Mesenchymal stem cell (in vitro differentiated cells and primary cell): ENCODE results near the gene HBS1L. TPM values are rescaled to one million over a fixed set of nuclear protein-coding genes. Genes with fewer than 3 reads are reported as not detected.

ENCODE experiments used
- DNase-seq: peaks from one replicate; pipeline ENCODE4 v3.0.0-alpha.2; 2013
- H2AFZ ChIP-seq: one replicate; pipeline ENCODE4 v1.6.1; 2013; ENCODE audit warnings: low read depth, mild to moderate bottlenecking, control low read depth, inconsistent platforms, low read length, moderate library complexity
- H2AK5ac ChIP-seq: 2 replicates; pipeline ENCODE4 v1.6.1; 2013; ENCODE audit warnings: low read length, moderate library complexity, mild to moderate bottlenecking, inconsistent platforms; ENCODE audit not compliant: severe bottlenecking
- H2BK120ac ChIP-seq: one replicate; pipeline ENCODE4 v1.6.1; 2013; ENCODE audit warnings: low read depth, mild to moderate bottlenecking, inconsistent platforms, low read length, moderate library complexity
- H2BK12ac ChIP-seq, 2 experiments: one replicate each; pipeline ENCODE4 v1.6.1; 2013; ENCODE audit warnings: inconsistent platforms in 2 of 2, low read length in 2 of 2, mild to moderate bottlenecking in 2 of 2, moderate library complexity in 2 of 2, control low read depth in 1 of 2
- H2BK15ac ChIP-seq: one replicate; pipeline ENCODE4 v1.6.1; 2013; ENCODE audit warnings: mild to moderate bottlenecking, low read depth, inconsistent platforms; ENCODE audit not compliant: poor library complexity, severe bottlenecking
- H2BK5ac ChIP-seq: 2 replicates; pipeline ENCODE4 v1.6.1; 2013; ENCODE audit warnings: low read depth, mild to moderate bottlenecking, low read length, control low read depth, inconsistent platforms; ENCODE audit not compliant: poor library complexity, severe bottlenecking
- H3K14ac ChIP-seq, 2 experiments: one replicate each; pipeline ENCODE4 v1.6.1; 2013; ENCODE audit warnings: inconsistent platforms in 2 of 2, low read length in 2 of 2, control low read depth in 1 of 2, mild to moderate bottlenecking in 1 of 2, moderate library complexity in 1 of 2
- H3K18ac ChIP-seq, 2 experiments: one replicate each; pipeline ENCODE4 v1.6.1; 2013; ENCODE audit warnings: inconsistent platforms in 2 of 2, low read length in 2 of 2, control low read depth in 1 of 2, low read depth in 1 of 2, mild to moderate bottlenecking in 1 of 2
- H3K23ac ChIP-seq, 2 experiments: one replicate each; pipeline ENCODE4 v1.6.1; 2013; ENCODE audit warnings: inconsistent platforms in 2 of 2, low read length in 2 of 2, mild to moderate bottlenecking in 2 of 2, moderate library complexity in 2 of 2, control low read depth in 1 of 2
- H3K27ac ChIP-seq: 2 replicates; pipeline ENCODE4 v1.5.1; 2013; ENCODE audit warnings: mild to moderate bottlenecking, moderate library complexity, low read length, control low read depth, inconsistent platforms; ENCODE audit not compliant: poor library complexity, severe bottlenecking
- H3K27me3 ChIP-seq, 2 experiments: 2 replicates each; pipeline versions ENCODE4 v1.6.1 to v1.7.0; 2013; ENCODE audit warnings: low read length in 2 of 2, mild to moderate bottlenecking in 2 of 2, moderate library complexity in 2 of 2, control low read depth in 1 of 2, inconsistent platforms in 1 of 2; ENCODE audit not compliant: control insufficient read depth in 1 of 2, insufficient read depth in 1 of 2
- H3K36me3 ChIP-seq, 2 experiments: 2 replicates each; pipeline versions ENCODE4 v1.6.1 to v1.7.0; 2013; ENCODE audit warnings: low read length in 2 of 2, control low read depth in 1 of 2, inconsistent platforms in 1 of 2, low read depth in 1 of 2, mild to moderate bottlenecking in 1 of 2; ENCODE audit not compliant: insufficient read depth in 2 of 2, control insufficient read depth in 1 of 2
- H3K4ac ChIP-seq, 2 experiments: one replicate each; pipeline ENCODE4 v1.6.1; 2013; ENCODE audit warnings: inconsistent platforms in 2 of 2, low read length in 2 of 2, mild to moderate bottlenecking in 2 of 2, moderate library complexity in 2 of 2, control low read depth in 1 of 2, low read depth in 1 of 2
- H3K4me1 ChIP-seq: 2 replicates; pipeline ENCODE4 v1.6.1; 2013; ENCODE audit warnings: low read depth, low read length, control low read depth; ENCODE audit not compliant: control insufficient read depth, insufficient read depth
- H3K4me2 ChIP-seq: 2 replicates; pipeline ENCODE4 v1.6.1; 2013; ENCODE audit warnings: low read length, mild to moderate bottlenecking, inconsistent platforms; ENCODE audit not compliant: poor library complexity, severe bottlenecking
- H3K4me3 ChIP-seq, 2 experiments: 2 replicates each; pipeline versions ENCODE4 v1.5.1 to v1.7.0; 2013; ENCODE audit warnings: low read length in 2 of 2, mild to moderate bottlenecking in 2 of 2, control low read depth in 1 of 2, low read depth in 1 of 2; ENCODE audit not compliant: insufficient read depth in 1 of 2
- H3K79me1 ChIP-seq: replicated peaks from 2 replicates; pipeline ENCODE4 v1.6.1; 2013; ENCODE audit warnings: mild to moderate bottlenecking, control low read depth, low read length, inconsistent platforms; ENCODE audit not compliant: poor library complexity, severe bottlenecking
- H3K9ac ChIP-seq: 2 replicates; pipeline ENCODE4 v1.7.0; 2013; ENCODE audit warnings: mild to moderate bottlenecking, low read length, moderate library complexity
- H3K9me3 ChIP-seq: 2 replicates; pipeline ENCODE4 v1.7.0; 2013; ENCODE audit warnings: mild to moderate bottlenecking, low read length; ENCODE audit not compliant: control insufficient read depth
- H4K8ac ChIP-seq: one replicate; pipeline ENCODE4 v1.6.1; 2013; ENCODE audit warnings: inconsistent platforms, mild to moderate bottlenecking, low read length, moderate library complexity
- H4K91ac ChIP-seq: one replicate; pipeline ENCODE4 v1.6.1; 2013; ENCODE audit warnings: mild to moderate bottlenecking, low read length, inconsistent platforms
- WGBS: methylation state at CpG from one replicate; pipeline ENCODE4 v1.1.7; 2013; ENCODE audit warnings: mixed read lengths; 5-methylcytosine and 5-hydroxymethylcytosine counted together
- polyA plus RNA-seq, 2 experiments: library from polyadenylated mRNA; stranded (reverse); fragments of 200-250 nt; gene quantifications; one replicate each; pipeline ENCODE4 v1.2.3, GENCODE V29; 2013

Gene HBS1L
- polyA plus RNA-seq (2013, experiment 1 of 2): 41.2 TPM
- 42.7 TPM for polyA plus RNA-seq (2013, experiment 2 of 2)

- H3K27ac ChIP-seq: peak within 1 kb of the TSS; percentile 72
Observed at GRCh38 chr6:135054569-135055498, at the start of gene HBS1L. HBS1L (minus strand) TSS chr6:135054822; CDS start chr6:135054691, 131 bp downstream.

GRCh38 chr6:135104199-135104598, 49.6 kb upstream of the HBS1L start:
- no peak for DNase-seq
- Histone ChIP-seq H3K27me3 (peaks cover 0 to 12% of the 10 kb centered on the region in 2 experiments), H2BK12ac (no peak overlapping the region), H3K18ac (no peak overlapping the region), H2AFZ (no peak overlapping the region), H3K4me1 (no peaks in the 10 kb centered on the region), H3K23ac (no peak overlapping the region), H2AK5ac (no peak overlapping the region), H3K4me3 (no peak overlapping the region), H3K9me3 (no peaks in the 10 kb centered on the region), H2BK15ac (no peak overlapping the region), H3K36me3 (no peaks in the 10 kb centered on the region), H3K14ac (no peak overlapping the region), H3K9ac (no peak overlapping the region), H2BK120ac (no peak overlapping the region), H3K4ac (no peak overlapping the region), H2BK5ac (no peak overlapping the region), H3K79me1 (no peaks in the 10 kb centered on the region), H3K27ac (no peak overlapping the region), H3K4me2 (no peak overlapping the region), H4K91ac (no peak overlapping the region), H4K8ac (no peak overlapping the region)
- WGBS: 94% methylated on average over 4 of the region's 4 CpGs

More at GRCh38 chr6:135054569-135055498, at the start of gene HBS1L:
- peaks cover 0 to 3% of the 10 kb centered on the region in 2 experiments for H3K36me3 ChIP-seq
- peak within 1 kb of the TSS in 1 of 2 experiments; percentile 63 for H2BK12ac ChIP-seq
- H3K23ac ChIP-seq: peak within 1 kb of the TSS; percentile 30 to 72
- peak within 1 kb of the TSS in 1 of 2 experiments; percentile 94 for H3K14ac ChIP-seq
- H3K4ac ChIP-seq: peak within 1 kb of the TSS; percentile 87 to 94
- H4K8ac ChIP-seq: peak within 1 kb of the TSS; percentile 92
- H2AFZ ChIP-seq: peak within 1 kb of the TSS; percentile 99
- no peaks in the 10 kb centered on the region for H3K27me3 ChIP-seq
- H2BK5ac ChIP-seq: no peak within 1 kb of the TSS
- H3K9me3 ChIP-seq: no peaks in the 10 kb centered on the region
- H3K9ac ChIP-seq: peak within 1 kb of the TSS; percentile 98
- peak within 1 kb of the TSS; percentile 63 for H3K4me2 ChIP-seq
- peak within 1 kb of the TSS; percentile 87 to 96 for H3K18ac ChIP-seq
- H2AK5ac ChIP-seq: no peak within 1 kb of the TSS
- peaks cover 1% of the 10 kb centered on the region for H3K4me1 ChIP-seq
- peak; percentile 96 for DNase-seq
- H4K91ac ChIP-seq: peak within 1 kb of the TSS; percentile 81
- 19% methylated on average over 53 of the region's 53 CpGs for WGBS
- peaks cover 3% of the 10 kb centered on the region for H3K79me1 ChIP-seq
- peak within 1 kb of the TSS; percentile 42 for H2BK120ac ChIP-seq
- peak within 1 kb of the TSS; percentile 91 to 95 for H3K4me3 ChIP-seq
- H2BK15ac ChIP-seq: no peak within 1 kb of the TSS

- no peak overlapping the region for H3K14ac ChIP-seq
- H3K23ac ChIP-seq: no peak overlapping the region
- no peak overlapping the region for H2BK15ac ChIP-seq
- peaks cover 0 to 12% of the 10 kb centered on the region in 2 experiments for H3K27me3 ChIP-seq
- no peaks in the 10 kb centered on the region for H3K79me1 ChIP-seq
- H3K9ac ChIP-seq: no peak overlapping the region
- no peaks in the 10 kb centered on the region for H3K9me3 ChIP-seq
- H2AK5ac ChIP-seq: no peak overlapping the region
- no peak for DNase-seq
- no peak overlapping the region for H3K18ac ChIP-seq
- H4K8ac ChIP-seq: no peak overlapping the region
- H2AFZ ChIP-seq: no peak overlapping the region
- no peaks in the 10 kb centered on the region for H3K4me1 ChIP-seq
- H3K27ac ChIP-seq: no peak overlapping the region
- no peak overlapping the region for H2BK12ac ChIP-seq
- no peak overlapping the region for H2BK120ac ChIP-seq
- no peaks in the 10 kb centered on the region for H3K36me3 ChIP-seq
- no peak overlapping the region for H3K4ac ChIP-seq
- H3K4me3 ChIP-seq: no peak overlapping the region
- no peak overlapping the region for H3K4me2 ChIP-seq
- no peak overlapping the region for H4K91ac ChIP-seq
- H2BK5ac ChIP-seq: no peak overlapping the region
Observed at GRCh38 chr6:135102191-135102590, 47.6 kb upstream of the HBS1L start.

DNA sequence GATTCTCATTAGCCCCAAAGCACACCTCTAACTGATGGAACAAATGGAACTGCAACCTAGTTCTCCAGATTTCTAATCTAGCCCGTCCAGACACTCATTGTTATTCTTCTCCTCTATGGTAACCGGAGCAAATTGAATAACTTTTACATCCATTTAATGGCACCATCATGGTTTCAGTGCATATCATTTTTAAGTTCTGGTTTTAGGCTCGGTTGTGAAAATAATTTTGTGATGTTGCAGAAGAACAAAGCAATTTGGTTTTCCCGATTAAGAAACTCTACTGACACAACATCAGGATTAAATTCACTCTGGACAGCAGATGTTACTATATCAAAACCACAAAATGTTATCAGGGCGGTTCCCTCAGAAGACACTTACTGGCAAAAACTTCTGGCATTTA, 42.5 kb upstream of the HBS1L start:
- no peak overlapping the region for H3K4me2 ChIP-seq
- no peak overlapping the region for H3K23ac ChIP-seq
- WGBS: 75% methylated on average over 1 of the region's 5 CpGs
- no peak overlapping the region for H3K9ac ChIP-seq
- no peak overlapping the region for H4K8ac ChIP-seq
- H4K91ac ChIP-seq: no peak overlapping the region
- DNase-seq: no peak
- no peak overlapping the region for H3K4ac ChIP-seq
- no peak overlapping the region for H3K27ac ChIP-seq
- no peak overlapping the region for H2BK120ac ChIP-seq
- no peaks in the 10 kb centered on the region for H3K9me3 ChIP-seq
- H3K18ac ChIP-seq: no peak overlapping the region
- no peak overlapping the region for H2BK5ac ChIP-seq
- no peak overlapping the region for H2BK15ac ChIP-seq
- H3K79me1 ChIP-seq: no peaks in the 10 kb centered on the region
- no peaks in the 10 kb centered on the region for H3K4me1 ChIP-seq
- no peak overlapping the region for H2AK5ac ChIP-seq
- no peaks in the 10 kb centered on the region for H3K27me3 ChIP-seq
- H2BK12ac ChIP-seq: no peak overlapping the region
- H3K36me3 ChIP-seq: no peaks in the 10 kb centered on the region
- no peak overlapping the region for H2AFZ ChIP-seq
- no peak overlapping the region for H3K4me3 ChIP-seq
- H3K14ac ChIP-seq: no peak overlapping the region
